AG09319 (cell line): ENCODE measurements around the gene KRTAP3-1.

ENCODE experiments used
- DNase-seq: peaks from one replicate; pipeline ENCODE4 v3.0.0-alpha.2; 2010; ENCODE audit warnings: low read depth; ENCODE audit errors: extremely low read depth
- CTCF ChIP-seq: IDR thresholded peaks from 2 replicates; pipeline ENCODE4 v1.5.1; 2011; ENCODE audit warnings: low read depth, mild to moderate bottlenecking, inconsistent platforms, low read length, moderate library complexity

The KRTAP3-1 gene

GRCh38 chr17:40986920-40987319 is 22.0 kb downstream of the KRTAP3-1 start:
- no peak for DNase-seq
- no peak for TF ChIP-seq CTCF

GRCh38 chr17:40984226-40984625 is 24.7 kb downstream of the KRTAP3-1 start, which contains the start of gene KRT40:
Gene KRT40 (minus strand): TSS chr17:40984326. CDS start chr17:40984273, 53 bp downstream.
- DNase-seq, result no peak
- TF ChIP-seq CTCF, result no peak

GRCh38 chr17:40981115-40981514 is 27.8 kb downstream of the KRTAP3-1 start:
- no peak for TF ChIP-seq CTCF
- DNase-seq, result no peak

- peak; percentile 5 for DNase-seq
Observed at GRCh38 chr17:40980596-40980995, 28.3 kb downstream of the KRTAP3-1 start.

GRCh38 chr17:40980117-40980516 is 28.8 kb downstream of the KRTAP3-1 start:
- TF ChIP-seq CTCF, result no peak
- no peak for DNase-seq

More at GRCh38 chr17:40980596-40980995, 28.3 kb downstream of the KRTAP3-1 start:
- no peak for TF ChIP-seq CTCF

- TF ChIP-seq CTCF, result no peak
- DNase-seq, result no peak
Observed at GRCh38 chr17:40978575-40979151, 30.3 kb downstream of the KRTAP3-1 start.

GRCh38 chr17:40975516-40975915 is 33.4 kb downstream of the KRTAP3-1 start:
- TF ChIP-seq CTCF, result no peak
- DNase-seq, result no peak
